Fibroblast of lung (primary cell): ENCODE results near the gene HTRA3.

Experiments used
- EZH2 ChIP-seq: IDR thresholded peaks from 2 replicates; pipeline ENCODE4 v1.5.1; 2012; ENCODE audit warnings: low read length, control low read depth, mild to moderate bottlenecking; ENCODE audit errors: missing control alignments
- TF ChIP-seq, protein P1 (sequence below), 2 donors: IDR thresholded peaks in 1 of 2; conservative IDR thresholded peaks in 1 of 2; 1 replicate in 1 of 2; 2 replicates in 1 of 2; pipeline ENCODE4 v1.5.1; 2011 to 2012; ENCODE audit warnings: low read length in 2 of 2, control low read depth in 1 of 2, inconsistent platforms in 1 of 2, low read depth in 1 of 2, mild to moderate bottlenecking in 1 of 2

DNA sequence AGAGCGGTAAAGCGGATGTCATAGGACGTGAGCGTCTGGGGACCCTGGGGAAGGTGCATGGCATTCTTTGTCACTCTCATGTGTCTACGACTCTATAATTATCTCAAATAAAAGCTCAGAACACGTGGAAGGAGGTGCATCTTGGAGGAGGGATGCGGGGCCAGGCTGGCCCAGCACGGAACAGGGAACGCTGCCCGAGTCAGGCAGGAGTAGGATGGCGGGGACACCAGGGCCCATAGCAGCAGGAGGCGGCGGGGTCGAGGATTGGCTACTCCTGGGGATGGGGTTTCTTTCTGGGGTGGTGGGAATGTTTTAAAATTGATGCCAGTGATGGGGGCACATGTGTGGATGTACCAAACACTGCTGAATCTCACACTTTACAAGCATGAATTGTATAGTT lies 5.4 kb upstream of the HTRA3 start:
- TF ChIP-seq, protein P1, sequence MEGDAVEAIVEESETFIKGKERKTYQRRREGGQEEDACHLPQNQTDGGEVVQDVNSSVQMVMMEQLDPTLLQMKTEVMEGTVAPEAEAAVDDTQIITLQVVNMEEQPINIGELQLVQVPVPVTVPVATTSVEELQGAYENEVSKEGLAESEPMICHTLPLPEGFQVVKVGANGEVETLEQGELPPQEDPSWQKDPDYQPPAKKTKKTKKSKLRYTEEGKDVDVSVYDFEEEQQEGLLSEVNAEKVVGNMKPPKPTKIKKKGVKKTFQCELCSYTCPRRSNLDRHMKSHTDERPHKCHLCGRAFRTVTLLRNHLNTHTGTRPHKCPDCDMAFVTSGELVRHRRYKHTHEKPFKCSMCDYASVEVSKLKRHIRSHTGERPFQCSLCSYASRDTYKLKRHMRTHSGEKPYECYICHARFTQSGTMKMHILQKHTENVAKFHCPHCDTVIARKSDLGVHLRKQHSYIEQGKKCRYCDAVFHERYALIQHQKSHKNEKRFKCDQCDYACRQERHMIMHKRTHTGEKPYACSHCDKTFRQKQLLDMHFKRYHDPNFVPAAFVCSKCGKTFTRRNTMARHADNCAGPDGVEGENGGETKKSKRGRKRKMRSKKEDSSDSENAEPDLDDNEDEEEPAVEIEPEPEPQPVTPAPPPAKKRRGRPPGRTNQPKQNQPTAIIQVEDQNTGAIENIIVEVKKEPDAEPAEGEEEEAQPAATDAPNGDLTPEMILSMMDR (conservative IDR thresholded peaks at IDR 0.05 in 1 of 2, IDR thresholded peaks at IDR 0.05 in 1 of 2; ENCODE audit: low read depth in 1 of 2, low read length in 2 of 2), result no peak
- no peak for TF ChIP-seq EZH2
